SIG-M5 (cell line): Measurements from ENCODE around the gene TOMM40L.
"Not testable (repeated sequence)": the region's sequence is repeated elsewhere in the genome, so short reads cannot be mapped to it uniquely, and the experiment has no call there.

Source experiments
- DNase-seq: peaks from one replicate; lab custom pipeline; 2025; lab: John Stamatoyannopoulos, UW

TOMM40L gene

GRCh38 chr1:161257109-161257508 lies 31.2 kb downstream of the TOMM40L start:
- DNase-seq: not testable (repeated sequence)

- no peak for DNase-seq
Measured at GRCh38 chr1:161258439-161259344, 32.8 kb downstream of the TOMM40L start, which contains the start of gene PCP4L1. Gene PCP4L1, plus strand, starts transcription at chr1:161258745. Its CDS starts 230 bp downstream, at chr1:161258975.

DNA sequence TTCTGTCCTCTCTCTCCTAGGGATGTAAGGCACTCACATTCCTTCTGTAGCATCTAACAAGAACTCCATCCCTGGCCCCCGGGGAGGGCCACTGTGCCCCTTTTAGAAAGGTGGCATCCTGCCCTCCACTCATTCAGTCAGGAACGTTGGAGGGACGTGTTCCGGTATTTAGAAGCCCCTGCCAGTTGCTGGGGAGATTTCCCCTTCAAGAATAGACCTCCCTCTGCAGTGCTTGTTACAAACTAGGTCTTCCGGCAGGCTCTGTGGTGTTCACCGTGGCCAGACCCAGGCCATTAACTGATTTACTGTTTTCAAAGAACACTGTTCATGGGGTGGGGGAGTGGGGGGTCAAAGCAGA lies 33.5 kb downstream of the TOMM40L start:
- no peak for DNase-seq

DNA sequence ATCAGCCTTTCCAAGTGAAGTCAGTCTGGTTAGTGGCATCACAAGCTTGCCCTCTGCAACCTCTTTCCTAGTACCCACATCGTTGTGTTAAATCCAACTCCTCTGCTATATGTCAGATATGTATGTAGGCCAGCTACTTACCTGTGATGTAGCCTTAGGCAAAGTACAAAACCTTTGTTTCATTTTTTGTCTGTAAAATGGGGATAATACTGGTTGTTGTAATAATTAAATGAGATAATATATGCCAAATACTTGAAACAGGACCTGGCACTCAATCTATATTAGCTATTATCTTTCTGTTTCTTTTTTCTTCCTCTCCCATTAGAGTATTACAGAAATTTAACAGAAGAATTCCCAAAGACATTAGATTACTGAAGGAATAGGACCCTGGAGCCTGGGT lies 33.9 kb downstream of the TOMM40L start:
- no peak for DNase-seq

- no peak for DNase-seq
Measured at GRCh38 chr1:161260376-161261260, 34.8 kb downstream of the TOMM40L start.

DNA sequence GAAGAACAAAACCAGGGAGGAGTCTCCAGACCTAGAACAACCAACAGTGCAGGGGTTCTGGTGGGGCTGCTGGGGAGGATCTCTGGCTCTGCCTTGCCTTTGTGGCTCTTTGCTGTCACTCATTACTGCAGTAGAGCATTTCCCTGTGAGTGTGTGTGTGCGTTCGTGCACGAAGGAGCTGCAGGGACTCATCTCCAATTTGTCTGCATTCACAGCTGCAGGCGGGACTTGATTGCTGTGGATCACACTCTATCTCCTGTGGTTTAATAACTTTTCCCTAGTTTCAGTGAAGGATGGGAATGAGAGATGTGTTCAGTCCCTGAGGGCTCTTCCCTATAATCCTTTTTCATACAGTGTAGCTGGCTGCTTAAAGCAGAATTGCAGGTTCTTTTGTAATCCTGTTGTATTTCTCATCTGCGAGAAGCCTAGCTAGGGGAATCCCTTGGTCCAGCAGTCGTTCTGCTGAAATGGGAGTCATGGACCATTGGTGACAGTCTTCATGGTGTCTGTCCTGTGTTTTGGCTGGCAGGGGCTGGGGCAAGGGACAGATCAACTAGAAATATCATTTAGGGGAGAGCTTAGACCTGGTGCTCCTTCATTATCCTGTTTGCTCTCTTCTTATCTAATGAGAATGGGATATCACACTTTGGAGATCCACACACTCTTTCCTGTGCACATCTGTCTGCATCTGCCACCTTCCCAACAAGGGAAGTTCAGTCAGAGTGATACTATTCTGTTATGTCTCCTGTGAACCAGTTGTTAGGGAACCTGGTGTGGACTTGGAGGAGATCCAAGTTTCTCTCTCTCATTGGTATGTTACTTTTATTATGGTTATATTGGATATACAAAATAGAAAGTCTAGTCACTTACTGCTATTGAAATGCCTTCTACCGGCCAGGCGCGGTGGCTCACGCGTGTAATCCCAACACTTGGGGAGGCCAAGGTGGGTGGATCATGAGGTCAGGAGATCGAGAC lies 35.7 kb downstream of the TOMM40L start:
- no peak for DNase-seq

DNA sequence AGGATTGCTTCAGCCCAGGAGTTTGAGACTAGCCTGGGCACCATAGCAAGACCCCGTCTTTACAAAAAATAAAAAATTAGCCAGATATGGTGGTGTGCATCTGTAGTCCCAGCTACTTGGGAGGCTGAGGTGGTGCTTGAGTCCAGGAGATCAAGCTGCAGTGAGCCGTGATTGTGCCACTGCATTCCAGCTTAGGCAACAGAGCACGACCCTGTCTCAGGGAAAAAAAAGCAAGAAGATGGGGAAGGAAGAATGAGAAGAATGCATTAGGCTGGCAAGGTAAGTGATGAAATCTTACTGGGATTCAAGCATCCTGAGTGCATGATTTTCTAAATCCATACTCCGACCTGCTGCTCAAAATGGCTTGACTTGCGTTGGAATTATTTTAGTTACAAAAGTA lies 39.4 kb downstream of the TOMM40L start:
- no peak for DNase-seq

DNA sequence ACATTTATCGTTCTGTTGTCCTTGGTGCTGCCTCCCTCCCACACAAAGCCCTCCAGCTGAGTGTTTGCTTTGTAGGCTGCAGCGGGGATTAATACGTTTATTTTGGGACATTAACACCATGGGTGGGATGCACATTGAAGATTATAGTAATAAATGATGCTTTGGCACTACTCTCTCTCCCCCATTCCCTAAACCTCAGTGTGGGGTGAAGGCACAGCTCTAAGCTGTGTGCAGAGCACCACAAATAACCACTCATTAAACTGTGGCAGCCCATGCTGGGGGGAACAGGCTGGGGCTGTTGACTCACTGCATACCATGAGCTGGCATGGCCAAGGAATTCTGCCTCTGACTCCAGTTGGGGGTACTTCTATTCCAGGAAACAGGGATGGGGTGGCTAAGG lies 40.3 kb downstream of the TOMM40L start:
- DNase-seq: no peak

DNA sequence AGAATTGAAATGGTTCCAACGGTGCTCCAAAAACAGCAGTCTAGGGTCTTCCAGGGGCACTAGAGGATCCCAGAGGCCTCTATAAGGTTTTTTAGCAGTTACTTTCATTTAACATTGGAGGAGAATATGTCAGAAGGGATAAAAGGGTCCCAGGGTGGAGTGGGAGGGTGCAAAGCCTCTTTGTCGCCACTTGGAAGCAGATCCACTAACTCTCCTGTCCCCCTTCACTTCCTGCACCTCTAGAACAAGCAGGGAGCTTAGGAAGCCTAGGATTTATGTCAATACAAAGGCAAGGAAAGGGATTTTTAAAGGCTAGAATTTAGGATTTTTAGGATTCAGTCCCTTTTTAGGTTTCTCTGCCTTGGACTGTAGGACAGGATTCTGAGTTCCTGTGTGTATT lies 41.0 kb downstream of the TOMM40L start:
- no peak for DNase-seq

DNA sequence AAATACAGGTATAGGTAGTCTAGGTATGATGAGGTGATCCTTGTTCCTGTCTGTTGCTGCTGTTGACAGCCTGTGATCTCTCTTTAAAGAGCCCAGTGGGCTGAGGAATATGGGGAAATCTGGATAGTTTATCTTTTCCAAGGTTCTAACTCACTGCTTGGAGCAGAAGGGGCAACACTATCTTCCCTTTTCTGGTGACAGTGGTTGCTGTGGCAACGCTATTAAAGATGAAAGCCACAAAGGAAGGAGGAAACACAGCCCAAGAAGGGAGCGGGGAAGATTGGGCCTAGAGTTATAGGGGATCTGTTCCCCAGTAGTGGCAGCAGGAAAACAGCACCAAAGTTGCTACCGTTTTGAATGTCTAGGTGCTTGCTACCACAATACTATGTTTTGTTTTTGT lies 41.5 kb downstream of the TOMM40L start:
- peak; percentile 51 for DNase-seq

DNA sequence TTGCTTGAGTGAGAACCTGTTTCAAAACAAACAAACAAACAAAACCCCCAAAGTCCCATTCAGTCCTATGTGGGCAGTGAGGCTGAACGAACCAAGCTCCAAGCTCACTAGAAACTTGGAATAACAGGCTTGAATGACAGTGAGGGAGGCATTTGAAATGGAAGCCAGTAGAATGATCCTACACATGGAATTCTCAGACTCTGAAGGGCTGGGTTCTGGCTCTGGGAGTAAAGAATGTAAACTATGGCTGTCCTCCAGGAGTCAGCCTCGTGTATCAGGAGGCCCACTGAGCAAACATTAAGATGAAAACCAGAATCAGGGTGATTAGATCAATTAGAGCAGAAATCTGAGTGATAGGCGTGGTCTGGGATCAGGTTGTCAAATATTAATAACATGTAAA lies 47.5 kb downstream of the TOMM40L start:
- no peak for DNase-seq

- DNase-seq: no peak
Measured at GRCh38 chr1:161274874-161275273, 49.0 kb downstream of the TOMM40L start.
